Measurements from ENCODE around the gene TCOF1.

GRCh38 chr5:150386024-150386855 is 28.7 kb downstream of the TCOF1 start:
- TF ChIP-seq, protein P1, sequence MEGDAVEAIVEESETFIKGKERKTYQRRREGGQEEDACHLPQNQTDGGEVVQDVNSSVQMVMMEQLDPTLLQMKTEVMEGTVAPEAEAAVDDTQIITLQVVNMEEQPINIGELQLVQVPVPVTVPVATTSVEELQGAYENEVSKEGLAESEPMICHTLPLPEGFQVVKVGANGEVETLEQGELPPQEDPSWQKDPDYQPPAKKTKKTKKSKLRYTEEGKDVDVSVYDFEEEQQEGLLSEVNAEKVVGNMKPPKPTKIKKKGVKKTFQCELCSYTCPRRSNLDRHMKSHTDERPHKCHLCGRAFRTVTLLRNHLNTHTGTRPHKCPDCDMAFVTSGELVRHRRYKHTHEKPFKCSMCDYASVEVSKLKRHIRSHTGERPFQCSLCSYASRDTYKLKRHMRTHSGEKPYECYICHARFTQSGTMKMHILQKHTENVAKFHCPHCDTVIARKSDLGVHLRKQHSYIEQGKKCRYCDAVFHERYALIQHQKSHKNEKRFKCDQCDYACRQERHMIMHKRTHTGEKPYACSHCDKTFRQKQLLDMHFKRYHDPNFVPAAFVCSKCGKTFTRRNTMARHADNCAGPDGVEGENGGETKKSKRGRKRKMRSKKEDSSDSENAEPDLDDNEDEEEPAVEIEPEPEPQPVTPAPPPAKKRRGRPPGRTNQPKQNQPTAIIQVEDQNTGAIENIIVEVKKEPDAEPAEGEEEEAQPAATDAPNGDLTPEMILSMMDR (IDR thresholded peaks at IDR 0.05): no peak
- TF ChIP-seq POLR2AphosphoS5 (IDR thresholded peaks at IDR 0.05) (no peak), POLR2A (IDR thresholded peaks at IDR 0.05) (no peak)

Measured in prostate gland (tissue), 2 donors.